K562 (cell line): ENCODE measurements around the gene ZC3HAV1L.

Experiments
- ETV6 ChIP-seq, 3 experiments: fragments of 150-350 bp in 1 of 3; sonication (generic) in 1 of 3; formaldehyde crosslinking in 1 of 3; IDR thresholded peaks; 2 replicates each; pipeline versions ENCODE4 v1.6.1 to v1.8.0; 2014 to 2022; ENCODE audit warnings: borderline replicate concordance in 2 of 3, low read depth in 2 of 3, antibody characterized with exemption in 1 of 3, low read length in 1 of 3, mild to moderate bottlenecking in 1 of 3, missing genetic modification reagents in 1 of 3
- FIP1L1 ChIP-seq: fragments of 200-400 bp; formaldehyde crosslinking; IDR thresholded peaks from 2 replicates; pipeline ENCODE4 v1.6.1; 2018; ENCODE audit warnings: mild to moderate bottlenecking, low read depth, low read length; ENCODE audit not compliant: poor library complexity, severe bottlenecking
- FUS ChIP-seq: fragments of 200-400 bp; formaldehyde crosslinking; optimal IDR thresholded peaks from 2 replicates; pipeline ENCODE3; 2017; ENCODE audit warnings: low read depth, low read length
- SP2 ChIP-seq: IDR thresholded peaks from 2 replicates; pipeline ENCODE4 v1.6.1; 2011; ENCODE audit warnings: mild to moderate bottlenecking, low read depth, low read length, moderate library complexity; ENCODE audit not compliant: poor library complexity, severe bottlenecking; ENCODE audit errors: extremely low read depth

DNA sequence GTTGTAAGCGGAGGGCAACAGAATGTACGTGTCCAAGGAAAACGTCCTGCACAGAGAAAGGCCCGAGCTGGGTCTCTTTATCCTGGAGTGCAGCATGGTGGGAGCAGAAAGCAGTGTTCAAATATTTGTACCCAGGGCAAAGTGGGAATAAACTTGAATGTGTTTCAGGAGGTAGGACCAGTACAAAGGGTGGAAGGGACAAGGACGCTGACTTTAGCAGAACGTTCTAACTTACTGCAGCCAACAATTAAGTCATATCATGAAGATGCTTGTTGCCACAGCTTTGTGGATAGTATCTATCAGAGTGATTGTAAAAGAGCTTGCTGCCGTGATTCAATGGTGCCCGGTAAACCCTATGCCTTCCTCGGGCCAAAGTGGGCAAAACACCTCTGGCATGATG, 30.5 kb upstream of the ZC3HAV1L start:
- TF ChIP-seq ETV6 (IDR thresholded peaks at IDR 0.05; ENCODE audit: borderline replicate concordance in 1 of 2, low read depth in 2 of 2, low read length in 1 of 2) (no peak), ETV6 (CRISPR knock-in tag; IDR thresholded peaks at IDR 0.05; ENCODE audit: borderline replicate concordance) (no peak), FUS (no peak), SP2 (no peak), FIP1L1 (no peak)
